Measurements from ENCODE around the gene C12orf54.
"Not testable (repeated sequence)": the region's sequence is repeated elsewhere in the genome, so short reads cannot be mapped to it uniquely, and the experiment has no call there.

Gene C12orf54

GRCh38 chr12:48482198-48482597 is at the start of gene C12orf54:
Gene C12orf54, plus strand, starts transcription at chr12:48482498. Its CDS starts 799 bp downstream, at chr12:48483297.
- FAIRE-seq, result no peak

GRCh38 chr12:48434016-48434415 is 48.3 kb upstream of the C12orf54 start:
- not testable (repeated sequence) for FAIRE-seq

- no peak for FAIRE-seq
Measured at GRCh38 chr12:48441069-48441468, 41.2 kb upstream of the C12orf54 start.

GRCh38 chr12:48442179-48442847 is 40.0 kb upstream of the C12orf54 start:
- no peak for FAIRE-seq

GRCh38 chr12:48445538-48445937 is 36.8 kb upstream of the C12orf54 start:
- no peak for FAIRE-seq

- FAIRE-seq, result no peak
Measured at GRCh38 chr12:48446161-48446776, 36.0 kb upstream of the C12orf54 start.

GRCh38 chr12:48447755-48448154 is 34.5 kb upstream of the C12orf54 start:
- FAIRE-seq, result no peak

GRCh38 chr12:48451372-48451771 is 30.9 kb upstream of the C12orf54 start:
- FAIRE-seq, result no peak

- FAIRE-seq, result not testable (repeated sequence)
Measured at GRCh38 chr12:48452961-48453360, 29.3 kb upstream of the C12orf54 start.

GRCh38 chr12:48454667-48455066 is 27.6 kb upstream of the C12orf54 start:
- no peak for FAIRE-seq

- FAIRE-seq, result no peak
Measured at GRCh38 chr12:48455116-48455515, 27.2 kb upstream of the C12orf54 start.

GRCh38 chr12:48459259-48459658 is 23.0 kb upstream of the C12orf54 start:
- no peak for FAIRE-seq

- FAIRE-seq, result not testable (repeated sequence)
Measured at GRCh38 chr12:48469027-48469426, 13.3 kb upstream of the C12orf54 start.

- FAIRE-seq, result no peak
Measured at GRCh38 chr12:48472259-48472658, 10.0 kb upstream of the C12orf54 start, which contains the start of gene ANP32D. Gene ANP32D, plus strand, starts transcription at chr12:48472559. Its CDS starts 106 bp downstream, at chr12:48472665.

GRCh38 chr12:48473061-48473460 is 9.2 kb upstream of the C12orf54 start:
- no peak for FAIRE-seq

- FAIRE-seq, result not testable (repeated sequence)
Measured at GRCh38 chr12:48474497-48474896, 7.8 kb upstream of the C12orf54 start.

GRCh38 chr12:48482930-48483329 is 632 bp downstream of the C12orf54 start:
- FAIRE-seq, result no peak

- FAIRE-seq, result no peak
Measured at GRCh38 chr12:48486261-48486660, 4.0 kb downstream of the C12orf54 start.

GRCh38 chr12:48486679-48487078 is 4.4 kb downstream of the C12orf54 start:
- no peak for FAIRE-seq

GRCh38 chr12:48489012-48489411 is 6.7 kb downstream of the C12orf54 start:
- no peak for FAIRE-seq

- FAIRE-seq, result not testable (repeated sequence)
Measured at GRCh38 chr12:48489456-48489855, 7.2 kb downstream of the C12orf54 start.

- not testable (repeated sequence) for FAIRE-seq
Measured at GRCh38 chr12:48500281-48500680, 18.0 kb downstream of the C12orf54 start.

- FAIRE-seq, result not testable (repeated sequence)
Measured at GRCh38 chr12:48506836-48507235, 24.5 kb downstream of the C12orf54 start.

- no peak for FAIRE-seq
Measured at GRCh38 chr12:48508987-48509386, 26.7 kb downstream of the C12orf54 start.
